Measurements from ENCODE around the gene KDF1. TPM values are rescaled to one million over a fixed set of nuclear protein-coding genes. Genes with fewer than 3 reads are reported as not detected.
A peak's percentile ranks its signal among the peaks of the same experiment; 100 is the strongest.

KDF1 gene
- total and polyA plus RNA-seq, 2 of the 13 experiments (the other 11 are each of a cell fraction or from before 2014, with no cell fraction given) = 1.9 to 4.9 TPM

- TF ChIP-seq PAXIP1 (CRISPR knock-in tag; conservative IDR thresholded peaks at IDR 0.05) (peak; percentile 96), ZNF333 (CRISPR knock-in tag; IDR thresholded peaks at IDR 0.05; ENCODE audit: borderline replicate concordance) (no peak; the same call in 1 of the 2 replicates), SOX5 (CRISPR knock-in tag; IDR thresholded peaks at IDR 0.05; ENCODE audit: borderline replicate concordance) (peak; percentile 89), ZNF260 (CRISPR knock-in tag; IDR thresholded peaks at IDR 0.05; ENCODE audit: borderline replicate concordance, low read depth) (no peak), AGO1 (IDR thresholded peaks at IDR 0.05; ENCODE audit: low read depth, low read length, poor library complexity, severe bottlenecking) (no peak), PAF1 (CRISPR knock-in tag; IDR thresholded peaks at IDR 0.05) (peak; percentile 33; the same call in 1 of the 2 replicates), ZNF430 (CRISPR knock-in tag; IDR thresholded peaks at IDR 0.05) (no peak), PCBP1 (IDR thresholded peaks at IDR 0.05; ENCODE audit: borderline replicate concordance, low read depth, low read length) (no peak), HMG20A (CRISPR knock-in tag; IDR thresholded peaks at IDR 0.05; ENCODE audit: borderline replicate concordance) (peak; percentile 74; the same call in 1 of the 2 replicates), ZBTB14 (CRISPR knock-in tag; IDR thresholded peaks at IDR 0.05) (no peak), ZNF766 (CRISPR knock-in tag; IDR thresholded peaks at IDR 0.05; ENCODE audit: borderline replicate concordance) (no peak), ZBTB40 (IDR thresholded peaks at IDR 0.05) (no peak), ZBTB40 (CRISPR knock-in tag; IDR thresholded peaks at IDR 0.05) (0 out of 2 replicates have a peak, but pooled peaks have one; percentile 59)
These were observed 49.7 kb downstream of the KDF1 start (continued) for GRCh38 chr1:26910343-26911160.
